Lung (tissue), 12 donors: Measurements from ENCODE around the gene NLRP1. TPM values are rescaled to one million over a fixed set of nuclear protein-coding genes. Genes with fewer than 3 reads are reported as not detected.

Experiments
- ATAC-seq: fragments of 200-7000 bp; cut with Tn5 transposase; one replicate; pipeline ENCODE4 v1.9.1; 2020; ENCODE audit warnings: moderate number of reproducible peaks; ENCODE audit not compliant: insufficient read depth, low FRiP score
- DNase-seq, 3 donors: peaks; one replicate each; pipeline ENCODE4 v3.0.0-alpha.2; 2013 to 2017
- H3K27ac ChIP-seq, 2 donors: one replicate each; pipeline ENCODE4 v1.5.1; 2013; ENCODE audit warnings: mild to moderate bottlenecking in 2 of 2, moderate library complexity in 2 of 2, control low read depth in 1 of 2, inconsistent platforms in 1 of 2, low read depth in 1 of 2, low read length in 1 of 2
- H3K27me3 ChIP-seq, 3 donors: one replicate each; pipeline ENCODE4 v1.5.1; 2013; ENCODE audit warnings: low read length in 2 of 3; ENCODE audit not compliant: control insufficient read depth in 3 of 3, insufficient read depth in 3 of 3
- H3K36me3 ChIP-seq, 4 donors: one replicate each; pipeline ENCODE4 v1.5.1; 2013; ENCODE audit warnings: low read length in 4 of 4, mild to moderate bottlenecking in 1 of 4, moderate library complexity in 1 of 4; ENCODE audit not compliant: control insufficient read depth in 4 of 4, insufficient read depth in 4 of 4
- H3K4me1 ChIP-seq, 5 donors: one replicate each; pipeline ENCODE4 v1.5.1; 2013; ENCODE audit warnings: low read length in 5 of 5, mild to moderate bottlenecking in 2 of 5, moderate library complexity in 1 of 5; ENCODE audit not compliant: control insufficient read depth in 5 of 5, insufficient read depth in 5 of 5
- H3K4me3 ChIP-seq: one replicate; pipeline ENCODE4 v1.5.1; 2013; ENCODE audit warnings: mild to moderate bottlenecking, control low read depth, moderate library complexity
- H3K9ac ChIP-seq, 2 donors: one replicate each; pipeline ENCODE4 v1.5.1; 2013; ENCODE audit warnings: low read length in 2 of 2, control low read depth in 1 of 2; ENCODE audit not compliant: insufficient read depth in 1 of 2
- H3K9me3 ChIP-seq, 4 donors: one replicate each; pipeline ENCODE4 v1.5.1; 2013; ENCODE audit warnings: low read length in 3 of 4, mild to moderate bottlenecking in 1 of 4, moderate library complexity in 1 of 4; ENCODE audit not compliant: control insufficient read depth in 4 of 4, insufficient read depth in 3 of 4
- CTCF ChIP-seq: IDR thresholded peaks from 2 replicates; pipeline ENCODE4 v1.5.1; 2012; ENCODE audit warnings: mild to moderate bottlenecking; ENCODE audit errors: control extremely low read depth, extremely low read depth
- WGBS, 2 donors: extraction: QIAGEN DNeasy Blood & Tissue Kit; methylation state at CpG; one replicate each; pipeline ENCODE4 v1.1.7; 2013; 5-methylcytosine and 5-hydroxymethylcytosine counted together
- polyA plus RNA-seq, 2 donors: library from polyadenylated mRNA; stranded (reverse); fragments of 200-250 nt; gene quantifications; one replicate each; pipeline ENCODE4 v1.2.1, GENCODE V29; 2013
- total RNA-seq, 2 donors: library from RNA; depleted of rRNA in 1 of 2; stranded (reverse); fragments of >200 nt in 1 of 2; gene quantifications; one replicate each; pipeline ENCODE4 v1.2.1, GENCODE V29; 2014 to 2021
- donor health status: control.
- donor health status: control.
- donor health status: Bipolar disorder and iron deficiency.
- donor health status: healthy.
- donor health status: DM: yes; HTN: yes; CAD: no.

Gene NLRP1
- total and polyA plus RNA-seq, 4 donors, result 14.5 to 33.1 (median 25.2) TPM

- peaks cover 0 to 3% (median 1%) of the 10 kb centered on the region in 4 donors for H3K36me3 ChIP-seq
- WGBS, 2 donors, result 38 to 54% methylated on average over 42 to 44 of the region's 44 CpGs
- DNase-seq (peak; percentile 47 to 51 (median 50)), ATAC-seq (no peak)
- H3K9me3 ChIP-seq, result no peaks in the 10 kb centered on the region
- H3K27ac ChIP-seq, result no peak overlapping the region
- H3K4me3 ChIP-seq, result no peak overlapping the region
- peaks cover 0 to 16% (median 3%) of the 10 kb centered on the region in 5 donors for H3K4me1 ChIP-seq
- H3K27me3 ChIP-seq, result peaks cover 0 to 6% (median 0%) of the 10 kb centered on the region in 3 donors
- TF ChIP-seq CTCF, result no peak
- no peak overlapping the region for H3K9ac ChIP-seq
Observed at GRCh38 chr17:5499476-5500231, 84.7 kb downstream of the NLRP1 start.

- ATAC-seq, result no peak
- peaks cover 6 to 12% (median 9%) of the 10 kb centered on the region in 4 donors for H3K36me3 ChIP-seq
- no peak for DNase-seq
- no peak for TF ChIP-seq CTCF
- 93 to 98% methylated on average over 2 of the region's 2 CpGs for WGBS, 2 donors
- no peaks in the 10 kb centered on the region for H3K9me3 ChIP-seq
- no peak overlapping the region for H3K27ac ChIP-seq
- H3K4me1 ChIP-seq, result no peaks in the 10 kb centered on the region
- no peaks in the 10 kb centered on the region for H3K27me3 ChIP-seq
- no peak overlapping the region for H3K4me3 ChIP-seq
- H3K9ac ChIP-seq, result no peak overlapping the region
Observed at GRCh38 chr17:5492970-5493369, 91.3 kb downstream of the NLRP1 start.

GRCh38 chr17:5488752-5489151, 95.6 kb downstream of the NLRP1 start:
- no peak overlapping the region for H3K27ac ChIP-seq
- H3K4me3 ChIP-seq, result no peak overlapping the region
- H3K9me3 ChIP-seq, result no peaks in the 10 kb centered on the region
- 78 to 86% methylated on average over 8 of the region's 8 CpGs for WGBS, 2 donors
- no peak for ATAC-seq
- peaks cover 5 to 20% (median 9%) of the 10 kb centered on the region in 5 donors for H3K4me1 ChIP-seq
- no peak overlapping the region for H3K9ac ChIP-seq
- H3K36me3 ChIP-seq, result peaks cover 7 to 16% (median 11%) of the 10 kb centered on the region in 4 donors
- H3K27me3 ChIP-seq, result no peaks in the 10 kb centered on the region
- DNase-seq, result no peak
- no peak for TF ChIP-seq CTCF
